ENCODE data around the gene RAB3C.
A peak's percentile ranks its signal among the peaks of the same experiment; 100 is the strongest.

RAB3C gene

GRCh38 chr5:58778888-58779287 is 196.0 kb downstream of the RAB3C start:
- DNase-seq, result no peak

- no peak for DNase-seq
Measured at GRCh38 chr5:58786035-58786434, 203.2 kb downstream of the RAB3C start.

GRCh38 chr5:58786711-58787303 is 203.9 kb downstream of the RAB3C start:
- DNase-seq, result no peak

- DNase-seq, result peak; percentile 54
Measured at GRCh38 chr5:58787987-58788386, 205.1 kb downstream of the RAB3C start.

- DNase-seq, result no peak
Measured at GRCh38 chr5:58793888-58794657, 211.2 kb downstream of the RAB3C start.

GRCh38 chr5:58794875-58795274 is 212.0 kb downstream of the RAB3C start:
- no peak for DNase-seq

- no peak for DNase-seq
Measured at GRCh38 chr5:58795327-58795726, 212.5 kb downstream of the RAB3C start.

- DNase-seq, result no peak
Measured at GRCh38 chr5:58797021-58797420, 214.1 kb downstream of the RAB3C start.

- no peak for DNase-seq
Measured at GRCh38 chr5:58800356-58800755, 217.5 kb downstream of the RAB3C start.

GRCh38 chr5:58800861-58801540 is 218.1 kb downstream of the RAB3C start:
- no peak for DNase-seq

- no peak for DNase-seq
Measured at GRCh38 chr5:58803056-58803455, 220.2 kb downstream of the RAB3C start.

GRCh38 chr5:58804291-58804690 is 221.4 kb downstream of the RAB3C start:
- no peak for DNase-seq

- DNase-seq, result no peak
Measured at GRCh38 chr5:58810086-58810485, 227.2 kb downstream of the RAB3C start.

- DNase-seq, result no peak
Measured at GRCh38 chr5:58813855-58814254, 231.0 kb downstream of the RAB3C start.

GRCh38 chr5:58816181-58816731 is 233.4 kb downstream of the RAB3C start:
- DNase-seq, result no peak

GRCh38 chr5:58818465-58818864 is 235.6 kb downstream of the RAB3C start:
- DNase-seq, result no peak

GRCh38 chr5:58825441-58825840 is 242.6 kb downstream of the RAB3C start:
- no peak for DNase-seq

- DNase-seq, result no peak
Measured at GRCh38 chr5:58825899-58826298, 243.0 kb downstream of the RAB3C start.

- no peak for DNase-seq
Measured at GRCh38 chr5:58827463-58827862, 244.6 kb downstream of the RAB3C start.

GRCh38 chr5:58828258-58828657 is 245.4 kb downstream of the RAB3C start:
- no peak for DNase-seq

GRCh38 chr5:58834242-58835225 is 251.7 kb downstream of the RAB3C start:
- DNase-seq, result no peak

GRCh38 chr5:58836351-58836750 is 253.5 kb downstream of the RAB3C start:
- no peak for DNase-seq

GRCh38 chr5:58838729-58839128 is 255.9 kb downstream of the RAB3C start:
- DNase-seq, result no peak

Data from NCI-H1092 (cell line).